VCaP (cell line): ENCODE data around the gene CDCA3.

Experiments
- H3K27ac ChIP-seq: fragments of 450-650 bp; 2 replicates; pipeline ENCODE4 v1.5.1; 2017
- CTCF ChIP-seq: fragments of 450-650 bp; conservative IDR thresholded peaks from 2 replicates; pipeline ENCODE4 v1.5.1; 2017; ENCODE audit warnings: mild to moderate bottlenecking, moderate library complexity

The CDCA3 gene

GRCh38 chr12:6822426-6823135, 28.5 kb downstream of the CDCA3 start:
- no peak for TF ChIP-seq CTCF
- peak overlapping the region; percentile 69; the same call in 1 of the 2 replicates for H3K27ac ChIP-seq

- H3K27ac ChIP-seq, result peak within 1 kb of the TSS; percentile 69; the same call in 1 of the 2 replicates
- TF ChIP-seq CTCF, result no peak
These were observed 29.3 kb downstream of the CDCA3 start, which contains the start of gene GPR162 for GRCh38 chr12:6821591-6822425. GPR162 (plus strand) TSS chr12:6821821; CDS start chr12:6823899, 2,078 bp downstream.

GRCh38 chr12:6820166-6820565, 30.9 kb downstream of the CDCA3 start:
- no peak for TF ChIP-seq CTCF
- no peak overlapping the region for H3K27ac ChIP-seq

- no peak overlapping the region for H3K27ac ChIP-seq
- no peak for TF ChIP-seq CTCF
These were observed 31.7 kb downstream of the CDCA3 start for GRCh38 chr12:6819106-6820030.

GRCh38 chr12:6818645-6819044, 32.4 kb downstream of the CDCA3 start:
- no peak for TF ChIP-seq CTCF
- no peak overlapping the region for H3K27ac ChIP-seq

GRCh38 chr12:6818222-6818621, 32.9 kb downstream of the CDCA3 start:
- H3K27ac ChIP-seq, result no peak overlapping the region
- TF ChIP-seq CTCF, result no peak
